Muscle of arm (tissue), 12 donors: ENCODE data around the gene CASK. TPM values are rescaled to one million over a fixed set of nuclear protein-coding genes. Genes with fewer than 3 reads are reported as not detected.

Source experiments
- DNase-seq: peaks from one replicate; pipeline ENCODE4 v3.0.0-alpha.2; 2013
- polyA plus RNA-seq, 12 donors: library from polyadenylated mRNA; unstranded; fragments of 120-200 nt; gene quantifications; one replicate each; pipeline ENCODE4 v1.2.1, GENCODE V29; 2013; ENCODE audit not compliant: insufficient read length in 12 of 12

The CASK gene
- polyA plus RNA-seq, 12 donors = 20.0 to 47.7 (median 27.4) TPM; not detected in 1

GRCh38 chrX:41913476-41913875 is 9.9 kb downstream of the CASK start:
- DNase-seq = no peak

- DNase-seq = no peak
These were observed 10.4 kb downstream of the CASK start for GRCh38 chrX:41912923-41913322.

- DNase-seq = no peak
These were observed 14.3 kb downstream of the CASK start for GRCh38 chrX:41909068-41909467.

- no peak for DNase-seq
These were observed 16.7 kb downstream of the CASK start for GRCh38 chrX:41906515-41907187.

- DNase-seq = no peak
These were observed 19.8 kb downstream of the CASK start for GRCh38 chrX:41903544-41903943.

- DNase-seq = no peak
These were observed 23.0 kb downstream of the CASK start for GRCh38 chrX:41900321-41900720.

- DNase-seq = no peak
These were observed 27.5 kb downstream of the CASK start for GRCh38 chrX:41895826-41896225.

- no peak for DNase-seq
These were observed 33.3 kb downstream of the CASK start for GRCh38 chrX:41890026-41890423.

GRCh38 chrX:41889317-41890025 is 33.9 kb downstream of the CASK start:
- no peak for DNase-seq

GRCh38 chrX:41887691-41888090 is 35.7 kb downstream of the CASK start:
- DNase-seq = no peak

GRCh38 chrX:41885724-41886123 is 37.6 kb downstream of the CASK start:
- no peak for DNase-seq

GRCh38 chrX:41881166-41881565 is 42.2 kb downstream of the CASK start:
- no peak for DNase-seq

- no peak for DNase-seq
These were observed 46.2 kb downstream of the CASK start for GRCh38 chrX:41877167-41877566.

GRCh38 chrX:41875142-41875541 is 48.2 kb downstream of the CASK start:
- DNase-seq = no peak

- DNase-seq = no peak
These were observed 52.6 kb downstream of the CASK start for GRCh38 chrX:41870719-41871151.

GRCh38 chrX:41868392-41868977 is 54.9 kb downstream of the CASK start:
- DNase-seq = no peak

- no peak for DNase-seq
These were observed 59.8 kb downstream of the CASK start for GRCh38 chrX:41863343-41864203.

- no peak for DNase-seq
These were observed 60.7 kb downstream of the CASK start for GRCh38 chrX:41862562-41863184.

GRCh38 chrX:41858161-41858775 is 65.1 kb downstream of the CASK start:
- no peak for DNase-seq

- DNase-seq = no peak
These were observed 65.7 kb downstream of the CASK start for GRCh38 chrX:41857670-41858069.

- no peak for DNase-seq
These were observed 76.6 kb downstream of the CASK start for GRCh38 chrX:41846714-41847113.
